ENCODE results near the gene SGSM2.
A peak's percentile ranks its signal among the peaks of the same experiment; 100 is the strongest.
"Not testable (repeated sequence)": the region's sequence is repeated elsewhere in the genome, so short reads cannot be mapped to it uniquely, and the experiment has no call there.

The SGSM2 gene

DNA sequence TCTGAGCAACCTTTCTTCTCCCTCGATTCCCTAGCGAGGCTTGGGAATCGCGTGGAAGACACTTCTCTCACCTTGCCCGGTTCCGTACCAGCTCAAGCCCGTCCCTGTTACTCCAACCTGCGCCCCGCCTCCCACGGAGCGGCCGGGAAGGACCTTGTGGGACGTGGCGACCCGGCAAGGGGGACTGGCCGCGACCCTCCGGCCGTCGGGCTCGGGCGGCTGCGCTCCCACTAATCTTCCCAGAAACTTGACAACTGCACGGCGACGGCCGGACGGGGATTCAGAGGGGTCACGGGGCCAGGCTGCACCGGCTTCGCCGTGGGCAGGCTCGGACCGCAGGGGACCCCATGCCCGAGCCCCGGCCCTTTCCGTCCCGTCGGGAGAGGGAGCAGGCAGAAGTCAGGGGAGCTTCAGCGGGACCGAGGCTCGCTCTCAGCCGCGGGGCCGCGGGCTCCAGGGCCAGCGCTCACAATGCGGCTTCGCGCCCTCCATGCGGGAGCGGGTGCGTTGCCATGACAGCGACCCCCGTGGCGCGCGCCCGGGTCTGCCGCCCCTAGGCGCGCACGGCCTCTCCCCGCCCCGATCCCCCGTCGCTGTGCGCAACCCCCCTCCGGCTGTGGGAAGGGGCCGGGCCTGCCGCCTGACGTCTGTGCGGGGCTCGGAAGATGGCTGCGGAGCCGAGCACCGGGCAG, at the start of gene SGSM2:
Gene SGSM2, plus strand, starts transcription at position 650 of the 692 bp plus-strand sequence. CDS start 188 bp downstream, outside the sequence.
- peak in 1 of 2 experiments; percentile 17 for DNase-seq

DNA sequence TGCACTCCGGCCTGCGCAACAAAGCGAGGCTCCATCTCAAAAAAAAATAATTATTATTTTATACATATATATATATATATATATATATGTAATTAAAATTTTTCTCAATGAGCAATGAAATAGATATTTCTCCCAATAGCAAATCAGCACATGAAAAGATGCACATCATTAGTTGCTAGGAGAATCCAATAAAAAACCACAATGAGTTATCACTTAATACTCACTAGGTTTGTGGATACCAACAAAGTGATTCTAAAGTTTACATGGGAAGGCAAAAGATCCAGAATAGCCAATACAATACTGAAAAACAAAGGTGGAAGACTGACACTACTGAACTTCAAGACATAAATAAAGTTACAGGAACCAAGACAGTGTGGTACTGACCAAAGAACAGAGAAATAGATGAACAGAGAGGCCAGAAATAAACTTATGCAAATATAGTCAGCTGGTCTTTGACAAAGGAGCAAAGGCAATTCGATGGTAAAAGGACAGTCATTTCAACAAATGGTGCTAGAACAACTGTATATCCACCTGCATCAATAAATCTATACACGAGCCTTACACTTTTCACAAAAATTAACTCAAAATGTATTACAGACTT, 47.3 kb upstream of the SGSM2 start:
- DNase-seq = no peak

- DNase-seq = no peak
Measured at GRCh38 chr17:2292100-2292499, 45.2 kb upstream of the SGSM2 start.

DNA sequence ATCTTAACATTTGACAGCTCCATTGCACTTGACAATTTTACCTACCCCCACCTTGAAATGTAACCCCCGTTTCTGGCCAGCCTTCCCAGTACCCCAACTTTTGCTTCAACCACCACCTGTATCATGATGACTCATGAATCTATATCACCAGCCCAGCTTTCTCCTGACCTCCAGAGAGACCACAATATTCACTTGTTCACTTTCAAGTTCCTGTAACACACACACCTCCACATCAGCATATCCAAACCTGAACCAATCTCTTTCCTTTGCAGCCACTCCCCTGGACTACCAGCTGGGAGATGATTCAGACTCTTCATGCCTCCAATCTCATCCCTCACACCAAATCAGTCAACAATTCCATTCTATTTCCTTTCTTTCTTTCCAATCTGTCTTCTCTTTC, 41.7 kb upstream of the SGSM2 start:
- DNase-seq = no peak

- DNase-seq = no peak
Measured at GRCh38 chr17:2297023-2297422, 40.3 kb upstream of the SGSM2 start.

- no peak for DNase-seq
Measured at GRCh38 chr17:2299136-2299535, 38.2 kb upstream of the SGSM2 start.

- no peak for DNase-seq
Measured at GRCh38 chr17:2299756-2300155, 37.5 kb upstream of the SGSM2 start.

- no peak for DNase-seq
Measured at GRCh38 chr17:2302778-2303203, 34.5 kb upstream of the SGSM2 start.

DNA sequence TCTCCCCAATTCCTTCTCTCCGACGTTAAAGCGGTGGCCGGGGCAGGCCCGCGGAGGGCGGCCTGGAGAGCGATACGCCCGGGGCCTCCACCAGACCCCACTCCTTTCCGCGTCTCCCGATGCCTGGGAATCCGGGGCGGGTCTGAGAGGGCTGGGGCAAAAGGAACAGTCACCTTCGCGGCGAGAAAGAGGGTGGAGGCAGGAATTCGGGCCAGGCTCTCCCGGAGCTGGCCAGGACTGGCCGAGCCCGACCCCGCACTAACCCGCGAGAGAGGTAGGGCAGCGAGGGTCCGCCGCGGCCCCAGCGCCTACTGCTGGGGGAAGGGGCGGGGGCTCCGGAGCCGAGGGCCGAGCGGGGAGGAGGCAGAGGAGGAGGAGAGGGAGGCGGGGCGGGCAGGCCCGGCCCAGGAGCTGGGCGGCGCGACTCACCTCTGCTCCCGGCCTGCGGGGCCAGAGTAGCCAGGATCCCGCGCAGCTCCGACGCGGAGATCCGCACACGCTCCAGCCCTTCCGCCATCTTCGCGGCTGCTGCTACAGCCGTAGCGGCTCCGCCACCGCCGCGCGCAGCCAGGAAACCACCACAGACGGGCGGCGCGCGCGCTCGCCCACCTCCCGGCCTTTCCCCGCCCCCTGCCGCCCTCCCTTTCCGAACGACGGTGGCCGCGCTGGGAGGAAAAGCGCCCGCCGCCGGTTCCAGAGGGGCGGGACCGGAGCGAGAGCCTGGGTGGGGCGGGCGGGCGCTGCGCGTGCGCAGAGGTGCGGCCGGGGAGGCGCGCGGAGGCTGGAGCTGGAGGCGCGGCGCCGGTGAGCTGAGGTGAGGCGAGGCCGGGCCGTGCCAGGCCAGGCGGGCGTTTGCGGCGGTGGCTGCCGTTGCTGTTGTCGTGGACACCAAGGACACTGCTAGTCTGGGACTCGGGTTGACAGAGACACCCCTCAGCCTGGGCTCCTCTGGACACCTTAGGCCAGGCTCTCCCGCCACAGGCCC, 33.8 kb upstream of the SGSM2 start, which contains the start of the genes SMG6 and SRR:
Gene SMG6, minus strand, starts transcription at position 582 of the 985 bp plus-strand sequence. Its CDS starts 65 bp downstream, at position 517.
Gene SRR, plus strand, starts transcription at position 747 of the 985 bp plus-strand sequence. CDS start 11,611 bp downstream, outside the sequence.
- DNase-seq = peak; percentile 56 to 83

DNA sequence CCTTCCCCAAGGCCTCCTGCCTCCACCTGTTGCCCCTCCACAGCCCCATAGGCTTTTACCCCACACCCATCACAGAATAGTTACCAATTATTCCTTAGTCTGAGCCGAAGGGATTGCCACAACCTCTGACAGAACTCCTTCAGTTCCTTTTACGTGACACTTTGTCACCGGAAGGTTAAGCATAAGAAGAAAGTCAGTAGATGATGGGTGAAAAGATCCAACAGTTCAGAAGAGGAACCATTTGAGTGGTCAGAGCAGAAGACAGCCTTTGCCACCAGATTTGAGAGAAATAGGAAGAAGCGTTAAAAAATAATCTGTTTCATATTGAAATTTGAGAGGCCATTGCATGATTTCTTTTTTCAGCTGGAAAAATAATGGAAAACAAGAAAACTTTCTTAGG, 32.4 kb upstream of the SGSM2 start:
- DNase-seq = no peak

- no peak for DNase-seq
Measured at GRCh38 chr17:2309338-2310154, 27.8 kb upstream of the SGSM2 start.

- no peak for DNase-seq
Measured at GRCh38 chr17:2312736-2313135, 24.6 kb upstream of the SGSM2 start.

DNA sequence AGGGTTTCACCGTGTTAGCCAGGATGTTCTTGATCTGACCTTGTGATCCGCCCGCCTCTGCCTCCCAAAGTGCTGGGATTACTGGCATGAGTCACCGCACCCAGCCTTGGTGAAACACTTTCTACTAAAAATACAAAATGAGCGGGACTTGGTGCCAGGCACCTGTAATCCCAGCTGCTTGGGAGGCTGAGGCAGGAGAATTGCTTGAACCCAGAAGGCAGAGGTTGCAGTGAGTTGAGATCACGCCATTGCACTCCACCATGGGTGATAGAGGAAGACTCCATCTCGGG, 20.4 kb upstream of the SGSM2 start:
- DNase-seq = not testable (repeated sequence)

GRCh38 chr17:2317796-2318195, 19.5 kb upstream of the SGSM2 start:
- no peak for DNase-seq

- no peak for DNase-seq
Measured at GRCh38 chr17:2319051-2319450, 18.2 kb upstream of the SGSM2 start.

DNA sequence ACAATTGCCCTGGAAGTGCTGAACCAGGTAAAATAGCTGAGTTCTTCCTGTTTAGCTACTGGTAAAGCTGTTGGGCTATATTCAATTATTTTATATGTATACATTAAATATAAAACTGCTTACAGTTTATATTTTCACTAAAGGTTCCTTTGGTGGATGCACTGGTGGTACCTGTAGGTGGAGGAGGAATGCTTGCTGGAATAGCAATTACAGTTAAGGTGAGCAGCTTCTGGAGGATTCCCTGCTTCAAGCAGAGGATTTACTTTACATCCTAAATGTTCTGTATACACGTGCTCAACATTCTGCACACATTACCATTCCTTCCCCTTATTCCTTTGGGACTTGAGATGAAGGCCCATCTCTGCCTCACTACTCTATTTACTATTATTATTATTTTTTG, 15.9 kb upstream of the SGSM2 start:
- DNase-seq = no peak

DNA sequence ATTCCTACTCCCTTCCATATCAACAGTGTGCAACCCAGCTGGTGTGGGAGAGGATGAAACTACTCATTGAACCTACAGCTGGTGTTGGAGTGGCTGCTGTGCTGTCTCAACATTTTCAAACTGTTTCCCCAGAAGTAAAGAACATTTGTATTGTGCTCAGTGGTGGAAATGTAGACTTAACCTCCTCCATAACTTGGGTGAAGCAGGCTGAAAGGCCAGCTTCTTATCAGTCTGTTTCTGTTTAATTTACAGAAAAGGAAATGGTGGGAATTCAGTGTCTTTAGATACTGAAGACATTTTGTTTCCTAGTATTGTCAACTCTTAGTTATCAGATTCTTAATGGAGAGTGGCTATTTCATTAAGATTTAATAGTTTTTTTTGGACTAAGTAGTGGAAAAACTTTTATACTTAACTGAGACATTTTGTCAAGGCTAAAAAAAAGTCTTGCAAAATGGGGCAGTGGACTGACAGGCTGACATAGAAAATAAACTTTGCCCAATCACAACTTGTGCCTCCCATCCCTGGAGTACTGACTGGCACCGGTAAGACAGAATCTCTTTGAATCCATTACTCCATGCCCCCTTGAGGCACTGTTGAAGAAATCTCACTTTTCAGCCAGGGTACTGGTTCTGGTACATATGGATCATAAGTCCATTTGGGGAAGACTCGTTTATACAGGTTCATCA, 13.5 kb upstream of the SGSM2 start:
- DNase-seq = no peak

DNA sequence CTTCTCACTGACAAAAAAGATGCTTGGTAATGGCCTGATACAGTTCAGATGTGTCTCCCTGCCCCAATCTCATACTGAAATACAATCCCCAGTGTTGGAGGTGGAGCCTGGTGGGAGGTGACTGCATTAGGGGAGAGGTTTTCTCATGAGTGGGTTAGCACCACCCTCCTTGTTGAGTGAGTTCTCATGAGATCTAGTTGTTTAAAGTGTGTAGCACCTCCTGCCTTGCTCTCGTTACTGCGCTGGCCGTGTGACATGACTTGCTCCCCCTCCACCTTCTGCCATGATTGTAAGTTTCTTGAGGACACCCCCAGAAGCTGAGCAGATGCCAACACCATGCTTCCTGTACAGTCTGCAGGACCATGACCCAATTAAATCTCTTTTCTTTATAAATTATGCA, 6.0 kb upstream of the SGSM2 start:
- DNase-seq = no peak

GRCh38 chr17:2335726-2336214, 1.5 kb upstream of the SGSM2 start:
- DNase-seq = no peak

DNA sequence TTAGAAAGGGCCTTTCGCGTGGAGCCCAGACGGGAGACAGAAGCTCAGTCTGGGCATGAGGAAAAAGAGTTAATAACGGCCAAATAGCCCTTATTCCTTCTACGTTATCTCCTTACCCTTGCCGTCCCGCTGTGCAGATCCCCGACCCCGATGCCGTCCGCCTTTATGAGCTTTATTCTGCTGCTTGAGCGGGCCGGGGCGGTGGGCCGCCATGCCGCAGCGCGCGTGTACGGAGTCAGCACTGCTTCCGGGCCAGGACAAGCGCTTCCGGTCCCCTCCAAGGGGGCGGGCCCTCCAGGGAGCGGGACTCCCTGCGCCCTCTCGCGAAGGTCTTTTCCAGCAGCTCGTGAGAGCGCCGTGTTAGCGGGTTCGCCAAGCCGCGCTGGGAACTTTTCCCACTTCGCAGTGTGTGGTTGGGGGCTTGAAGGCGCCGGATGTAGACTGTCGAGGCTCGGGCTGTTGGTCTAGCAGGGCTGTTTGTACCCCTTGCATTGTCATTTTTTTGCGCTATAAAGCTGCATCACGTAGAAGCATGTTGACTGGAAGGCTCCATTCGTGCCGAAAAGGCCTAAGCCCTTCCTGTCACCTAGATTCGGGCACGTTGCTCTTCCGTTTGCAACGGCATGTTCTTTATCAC, 968 bp upstream of the SGSM2 start, which contains the start of gene TSR1:
Gene TSR1, minus strand, starts transcription at position 243 of the 637 bp plus-strand sequence. Its CDS starts 30 bp downstream, at position 213.
- DNase-seq = peak; percentile 75 to 76

Measured in SW 1271 (cell line).